ENCODE results near the gene ZNF853.
"Not testable (repeated sequence)": the region's sequence is repeated elsewhere in the genome, so short reads cannot be mapped to it uniquely, and the experiment has no call there.

The ZNF853 gene

GRCh38 chr7:6652446-6653011 lies 37.1 kb downstream of the ZNF853 start:
- ATAC-seq (no peak), DNase-seq (no peak)

- ATAC-seq (no peak), DNase-seq (no peak)
Measured at GRCh38 chr7:6653071-6654003, 37.9 kb downstream of the ZNF853 start.

GRCh38 chr7:6654113-6654841 lies 38.9 kb downstream of the ZNF853 start:
- no peak for DNase-seq
- ATAC-seq: no peak

GRCh38 chr7:6654842-6655610 lies 39.6 kb downstream of the ZNF853 start:
- ATAC-seq (no peak), DNase-seq (no peak)

GRCh38 chr7:6655636-6656385 lies 40.4 kb downstream of the ZNF853 start:
- ATAC-seq: no peak
- DNase-seq: no peak

GRCh38 chr7:6656413-6656812 lies 41.0 kb downstream of the ZNF853 start:
- no peak for DNase-seq

GRCh38 chr7:6658618-6659345 lies 43.4 kb downstream of the ZNF853 start:
- DNase-seq (no peak), ATAC-seq (peak; percentile 58)

More at GRCh38 chr7:6656413-6656812, 41.0 kb downstream of the ZNF853 start:
- no peak for ATAC-seq

- DNase-seq, ATAC-seq: not testable (repeated sequence)
Measured at GRCh38 chr7:6670851-6671250, 55.4 kb downstream of the ZNF853 start.
